GM18907 (cell line): ENCODE data around the gene ARHGEF25.
A peak's percentile ranks its signal among the peaks of the same experiment; 100 is the strongest.
"Not testable (repeated sequence)": the region's sequence is repeated elsewhere in the genome, so short reads cannot be mapped to it uniquely, and the experiment has no call there.

Experiments used
- ATAC-seq: cut with Tn5 transposase; IDR thresholded peaks from one replicate; pipeline ENCODE4 v1.9.1; 2021; ENCODE audit warnings: mild to moderate bottlenecking, moderate library complexity; ENCODE audit not compliant: unreplicated experiment

The ARHGEF25 gene

GRCh38 chr12:57632958-57633840 is 22.0 kb downstream of the ARHGEF25 start, which contains the start of gene B4GALNT1:
Gene B4GALNT1, minus strand, starts transcription at chr12:57633201. Its CDS starts 1,069 bp downstream, at chr12:57632132.
- ATAC-seq = peak; percentile 81

GRCh38 chr12:57636731-57637130 is 25.5 kb downstream of the ARHGEF25 start:
- ATAC-seq = not testable (repeated sequence)

- ATAC-seq = no peak
These were observed 26.1 kb downstream of the ARHGEF25 start for GRCh38 chr12:57637364-57637763.

- no peak for ATAC-seq
These were observed 26.9 kb downstream of the ARHGEF25 start for GRCh38 chr12:57638096-57638495.

- no peak for ATAC-seq
These were observed 29.2 kb downstream of the ARHGEF25 start for GRCh38 chr12:57640175-57641042.

- no peak for ATAC-seq
These were observed 30.6 kb downstream of the ARHGEF25 start for GRCh38 chr12:57641699-57642442.

GRCh38 chr12:57645990-57646658 is 34.9 kb downstream of the ARHGEF25 start:
- not testable (repeated sequence) for ATAC-seq

- ATAC-seq = not testable (repeated sequence)
These were observed 35.4 kb downstream of the ARHGEF25 start for GRCh38 chr12:57646659-57647049.

- ATAC-seq = no peak
These were observed 42.8 kb downstream of the ARHGEF25 start for GRCh38 chr12:57654042-57654441.

GRCh38 chr12:57655541-57656240 is 44.5 kb downstream of the ARHGEF25 start:
- no peak for ATAC-seq

- ATAC-seq = not testable (repeated sequence)
These were observed 45.2 kb downstream of the ARHGEF25 start for GRCh38 chr12:57656408-57656807.

- no peak for ATAC-seq
These were observed 46.5 kb downstream of the ARHGEF25 start for GRCh38 chr12:57657744-57658143.

GRCh38 chr12:57658890-57659289 is 47.7 kb downstream of the ARHGEF25 start:
- no peak for ATAC-seq

GRCh38 chr12:57661376-57661775 is 50.1 kb downstream of the ARHGEF25 start:
- no peak for ATAC-seq

GRCh38 chr12:57665066-57665820 is 54.0 kb downstream of the ARHGEF25 start:
- ATAC-seq = not testable (repeated sequence)
